Esophagus muscularis mucosa (tissue), 4 donors: Measurements from ENCODE around the gene CKMT1A.

Experiments used
- EP300 ChIP-seq: sonication (generic); formaldehyde crosslinking; IDR thresholded peaks from one replicate; pipeline ENCODE4 v1.6.1; 2017; ENCODE audit warnings: antibody characterized with exemption
- POLR2A ChIP-seq: fragments of 450-650 bp; IDR thresholded peaks from one replicate; pipeline ENCODE4 v1.6.1; 2017; ENCODE audit warnings: antibody characterized with exemption, moderate library complexity, mild to moderate bottlenecking, low read depth
- POLR2AphosphoS5 ChIP-seq, 2 donors: sonication (generic); formaldehyde crosslinking; IDR thresholded peaks; one replicate each; pipeline ENCODE4 v1.6.1; 2017; ENCODE audit warnings: antibody characterized with exemption in 2 of 2
- TF ChIP-seq, protein P1 (sequence below), 3 experiments: fragments of 200-600 bp in 2 of 3; fragments of 450-650 bp in 1 of 3; sonication (generic) in 2 of 3; IDR thresholded peaks; one replicate each; pipeline ENCODE4 v1.5.1; 2017 to 2019; ENCODE audit warnings: antibody characterized with exemption in 3 of 3, mild to moderate bottlenecking in 2 of 3, moderate library complexity in 1 of 3

DNA sequence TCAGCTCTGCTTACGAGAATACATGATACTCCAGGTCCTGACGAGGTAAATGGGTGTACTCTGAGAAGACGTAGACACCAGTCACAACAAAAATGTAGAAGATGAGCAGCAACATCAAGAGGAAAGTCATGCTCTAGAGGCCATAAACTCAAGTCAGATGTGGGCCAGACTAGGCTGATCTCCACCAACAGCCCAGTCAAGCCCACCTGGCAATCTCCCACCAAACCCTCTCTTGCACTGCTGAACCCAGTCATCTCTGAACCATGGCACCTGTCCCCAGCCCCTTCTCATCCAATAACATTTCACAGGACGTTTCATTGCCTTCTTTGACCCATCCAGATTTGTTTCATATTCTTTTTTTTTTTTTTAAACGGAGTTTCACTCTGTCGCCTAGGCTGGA lies 41.8 kb downstream of the CKMT1A start:
- TF ChIP-seq, protein P1, sequence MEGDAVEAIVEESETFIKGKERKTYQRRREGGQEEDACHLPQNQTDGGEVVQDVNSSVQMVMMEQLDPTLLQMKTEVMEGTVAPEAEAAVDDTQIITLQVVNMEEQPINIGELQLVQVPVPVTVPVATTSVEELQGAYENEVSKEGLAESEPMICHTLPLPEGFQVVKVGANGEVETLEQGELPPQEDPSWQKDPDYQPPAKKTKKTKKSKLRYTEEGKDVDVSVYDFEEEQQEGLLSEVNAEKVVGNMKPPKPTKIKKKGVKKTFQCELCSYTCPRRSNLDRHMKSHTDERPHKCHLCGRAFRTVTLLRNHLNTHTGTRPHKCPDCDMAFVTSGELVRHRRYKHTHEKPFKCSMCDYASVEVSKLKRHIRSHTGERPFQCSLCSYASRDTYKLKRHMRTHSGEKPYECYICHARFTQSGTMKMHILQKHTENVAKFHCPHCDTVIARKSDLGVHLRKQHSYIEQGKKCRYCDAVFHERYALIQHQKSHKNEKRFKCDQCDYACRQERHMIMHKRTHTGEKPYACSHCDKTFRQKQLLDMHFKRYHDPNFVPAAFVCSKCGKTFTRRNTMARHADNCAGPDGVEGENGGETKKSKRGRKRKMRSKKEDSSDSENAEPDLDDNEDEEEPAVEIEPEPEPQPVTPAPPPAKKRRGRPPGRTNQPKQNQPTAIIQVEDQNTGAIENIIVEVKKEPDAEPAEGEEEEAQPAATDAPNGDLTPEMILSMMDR (IDR thresholded peaks at IDR 0.05): no peak
- TF ChIP-seq POLR2A (no peak), EP300 (no peak), POLR2AphosphoS5 (IDR thresholded peaks at IDR 0.05) (no peak)
